GM18858 (cell line): ENCODE measurements around the gene PGBD5.

ENCODE experiments used
- ATAC-seq: cut with Tn5 transposase; IDR thresholded peaks from one replicate; pipeline ENCODE4 v1.9.1; 2021; ENCODE audit not compliant: unreplicated experiment

PGBD5 gene

DNA sequence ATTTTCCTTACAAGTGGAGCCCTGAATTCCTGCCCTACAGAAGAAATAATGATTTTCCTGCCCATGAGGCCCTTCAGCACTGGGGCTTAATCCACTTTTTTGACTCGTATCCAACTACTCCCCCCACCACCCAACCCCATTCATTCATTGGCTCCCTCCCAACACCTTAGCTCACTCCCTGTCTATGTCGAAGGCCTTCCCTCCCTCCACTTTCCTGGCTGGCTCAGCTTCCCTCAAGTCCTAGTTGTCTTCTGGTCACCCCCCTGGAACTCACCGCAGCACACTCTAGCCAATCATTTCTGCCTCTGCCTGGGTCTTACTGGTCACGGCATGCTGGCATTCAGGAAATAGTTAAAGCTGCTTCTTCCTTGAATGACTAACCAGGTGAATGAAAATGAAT, 118.9 kb downstream of the PGBD5 start:
- ATAC-seq: no peak

DNA sequence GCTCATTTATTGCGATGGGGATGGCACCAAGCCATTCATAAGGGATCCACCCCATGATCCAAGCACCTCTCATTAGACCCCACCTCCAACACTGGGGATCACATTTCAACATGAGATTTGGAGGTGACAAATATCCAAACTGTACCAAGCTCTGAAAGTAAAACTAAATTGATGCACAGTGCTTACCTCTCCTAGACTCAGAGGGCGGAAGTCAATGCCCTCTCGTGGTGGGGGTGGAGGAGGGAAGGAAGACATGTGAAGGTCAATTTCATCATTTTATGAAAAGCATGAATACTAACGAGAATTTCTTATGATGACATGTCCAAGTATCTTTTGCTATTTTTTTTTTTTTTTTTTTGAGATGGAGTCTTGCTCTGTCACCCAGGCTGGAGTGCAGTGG, 120.0 kb downstream of the PGBD5 start:
- ATAC-seq: peak; percentile 71

DNA sequence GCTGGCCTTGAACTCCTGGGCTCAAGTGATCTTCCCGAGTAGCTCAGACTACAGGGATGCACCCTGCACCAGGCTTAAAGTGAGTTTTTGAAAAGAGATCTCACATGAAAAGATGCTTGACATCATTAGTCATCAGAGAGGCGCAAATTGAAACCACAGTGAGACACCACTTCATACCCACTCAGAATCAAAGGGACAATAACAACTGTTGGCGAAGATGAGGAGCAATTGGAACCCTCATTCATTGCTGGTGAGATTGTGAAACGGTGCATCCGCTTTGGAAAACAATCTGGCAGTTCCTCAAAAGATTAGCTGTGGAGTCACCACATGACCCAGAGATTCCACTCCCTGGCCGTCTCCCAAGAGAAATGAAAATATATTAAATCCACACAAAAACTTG, 122.3 kb downstream of the PGBD5 start:
- ATAC-seq: no peak

DNA sequence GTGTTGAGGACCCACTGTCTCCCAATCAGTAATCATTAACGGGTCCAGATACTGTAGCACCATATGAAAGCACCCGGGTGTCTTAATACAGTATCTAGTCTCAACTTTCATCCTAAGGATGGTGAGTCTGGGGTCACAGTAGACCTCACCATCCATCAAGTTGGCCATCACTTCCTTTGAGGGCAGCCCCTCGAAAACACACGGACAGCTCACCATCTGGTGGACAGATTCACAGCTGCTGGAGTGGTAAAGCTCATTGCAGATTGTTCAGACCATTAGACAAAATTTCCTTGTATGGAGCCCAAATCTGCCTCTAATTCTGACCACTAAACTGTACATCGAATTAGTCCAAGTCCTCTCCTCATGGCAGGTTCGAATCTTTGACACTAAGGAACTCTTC, 123.1 kb downstream of the PGBD5 start:
- no peak for ATAC-seq

DNA sequence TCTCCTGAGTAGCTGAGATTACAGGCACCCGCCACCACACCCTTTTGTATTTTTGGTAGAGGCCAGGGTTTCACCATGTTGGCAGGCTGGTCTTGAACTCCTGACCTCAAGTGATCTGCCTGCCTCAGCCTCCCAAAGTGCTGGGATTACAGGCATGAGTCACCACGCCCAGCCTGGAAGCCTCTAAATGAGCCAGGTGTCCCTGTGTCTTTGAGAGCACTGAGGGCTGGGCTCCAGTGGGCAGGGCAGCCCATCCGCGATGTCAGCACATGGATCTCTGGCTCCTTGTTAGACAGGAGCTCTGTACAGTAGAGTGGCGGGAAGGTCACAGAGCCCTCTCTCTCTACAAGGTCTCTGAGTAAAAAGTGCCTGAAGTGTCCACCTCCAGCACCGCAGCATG, 124.3 kb downstream of the PGBD5 start:
- no peak for ATAC-seq

DNA sequence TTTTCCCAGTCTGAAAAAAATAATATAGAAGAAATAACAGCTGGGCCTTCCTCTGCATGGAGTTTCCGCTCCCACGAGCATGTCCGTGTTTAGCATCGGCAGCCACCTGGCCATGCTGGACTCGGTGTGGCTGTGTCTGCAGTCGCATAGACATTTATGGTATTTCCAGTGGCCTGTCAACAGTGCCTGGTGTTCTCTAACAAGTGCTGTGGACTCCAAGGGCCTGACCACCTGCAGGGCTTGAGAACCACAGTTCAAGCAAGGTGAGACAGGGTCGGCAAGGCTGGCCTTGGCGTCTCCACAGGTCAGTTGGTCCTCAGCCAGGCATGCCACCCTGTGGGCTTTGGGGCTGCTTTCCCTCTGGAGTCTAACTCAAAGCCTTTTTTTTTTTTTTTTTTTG, 124.8 kb downstream of the PGBD5 start:
- no peak for ATAC-seq

DNA sequence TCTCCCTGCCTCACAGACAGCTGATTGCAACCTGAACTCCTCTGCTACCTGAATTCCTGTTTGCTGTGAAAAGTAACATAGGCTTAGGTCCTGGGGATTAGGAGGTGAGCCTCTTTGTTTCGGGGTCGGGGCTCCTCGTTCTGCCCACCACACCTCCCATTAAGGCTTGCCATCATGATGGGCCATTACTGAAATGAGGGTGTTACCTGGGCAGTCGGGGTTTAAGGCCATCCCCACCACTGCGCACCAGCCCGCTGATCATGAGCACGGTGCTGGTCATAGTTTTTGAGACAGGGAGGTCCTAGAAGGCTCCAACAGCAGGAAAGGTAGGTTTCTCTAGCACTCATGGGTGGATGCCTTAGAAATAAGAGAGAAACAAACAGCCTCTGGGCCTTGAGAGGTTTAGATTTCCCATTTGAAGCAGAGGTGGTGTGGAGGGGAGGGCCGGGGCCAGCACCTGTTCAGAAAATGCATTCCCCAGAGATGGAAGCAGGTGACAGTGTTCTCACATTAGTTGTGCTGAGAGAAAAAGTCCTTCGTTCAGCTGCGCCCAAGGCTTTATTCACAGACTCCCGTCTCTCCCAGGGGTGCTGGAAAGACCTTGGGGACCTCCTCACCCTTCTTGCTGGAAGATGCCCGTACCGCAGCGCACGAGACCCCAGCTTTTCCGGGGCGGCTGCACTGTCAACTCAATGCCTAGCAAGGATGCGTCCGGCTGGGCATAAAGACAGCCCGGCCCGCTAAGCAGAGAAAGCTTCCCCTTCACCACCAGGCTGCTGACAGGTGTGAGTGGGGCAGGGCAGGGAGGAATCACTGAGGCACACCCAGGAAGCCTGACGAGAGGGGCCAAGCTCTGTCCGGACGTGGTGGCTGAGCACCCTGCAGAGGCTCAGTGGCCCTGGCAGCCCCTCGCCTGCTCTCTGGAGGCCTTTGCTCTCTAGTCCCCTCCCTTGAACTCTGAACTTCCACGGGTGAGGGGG, 125.5 kb downstream of the PGBD5 start:
- ATAC-seq: no peak

DNA sequence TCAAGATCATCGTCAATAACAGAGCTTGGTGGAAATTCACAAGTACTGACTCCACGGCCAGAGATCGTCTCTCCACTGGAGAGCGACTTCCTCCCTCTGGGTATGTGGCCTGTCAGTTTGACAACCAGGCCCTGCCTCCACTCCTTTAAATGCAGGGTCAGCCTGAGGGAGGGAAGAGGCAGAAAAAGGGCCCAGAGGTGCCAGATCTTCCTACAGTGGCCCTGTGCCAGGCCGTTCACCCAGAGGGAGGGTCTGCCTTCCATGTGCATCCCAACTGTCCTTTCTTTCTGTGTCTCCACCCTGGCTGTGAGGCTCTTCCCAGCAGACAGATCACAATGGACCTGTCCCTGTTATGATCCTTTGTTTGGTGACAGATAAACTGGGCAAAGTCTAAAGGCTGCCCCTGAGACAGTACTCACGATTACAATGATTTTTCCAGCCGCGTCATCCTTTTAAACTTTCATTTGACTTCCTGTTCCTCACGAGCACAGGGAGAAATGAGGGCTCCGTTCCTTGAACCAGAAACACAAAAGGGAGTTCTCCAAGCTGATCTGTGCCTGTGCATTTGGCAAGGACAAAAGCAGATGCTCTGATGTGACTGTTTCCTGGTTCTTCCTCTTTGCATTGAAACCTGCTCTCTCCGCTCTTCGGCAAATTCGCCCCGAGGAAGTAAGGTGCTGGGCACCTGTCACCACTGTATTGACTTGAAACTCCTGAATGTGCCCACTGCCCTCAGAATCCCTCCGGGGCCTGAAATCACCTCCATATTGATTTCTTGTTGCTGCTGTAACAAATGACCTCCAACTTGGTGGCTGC, 126.7 kb downstream of the PGBD5 start:
- ATAC-seq: no peak

DNA sequence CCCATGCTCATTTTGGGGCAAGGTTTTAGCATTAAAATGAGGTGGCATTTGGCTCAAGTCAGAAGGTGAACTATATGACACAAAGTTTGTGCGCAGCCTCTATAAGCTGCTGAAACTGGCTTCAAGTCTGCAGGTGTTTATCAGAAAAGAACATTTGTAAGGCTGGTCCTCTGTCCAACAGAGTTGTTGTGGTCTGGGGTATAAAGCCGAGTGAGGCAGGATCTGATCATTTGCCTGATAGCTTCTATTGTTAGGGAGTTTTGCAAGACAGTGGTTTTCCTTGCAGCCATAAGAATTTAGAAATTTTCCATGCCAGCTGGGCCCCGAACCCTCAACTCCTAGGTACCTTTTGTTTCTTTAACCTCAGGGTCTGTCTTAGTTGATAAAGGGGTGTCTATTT, 130.8 kb downstream of the PGBD5 start:
- no peak for ATAC-seq

DNA sequence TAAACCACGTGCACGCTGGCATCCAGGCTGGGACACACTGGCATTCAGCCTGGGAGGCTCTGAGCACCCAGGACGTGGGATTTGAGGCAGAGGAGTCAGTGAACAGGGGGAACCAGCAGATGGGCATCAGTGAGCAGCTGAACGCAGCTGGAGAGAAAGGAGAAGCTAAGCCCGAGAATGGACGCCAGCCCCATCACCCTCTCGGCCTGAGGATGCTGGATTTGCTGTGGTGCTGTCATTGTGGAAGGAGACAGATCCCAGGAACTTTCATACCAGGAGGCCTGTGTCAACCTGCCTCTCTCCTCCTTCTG, 132.8 kb downstream of the PGBD5 start:
- no peak for ATAC-seq

DNA sequence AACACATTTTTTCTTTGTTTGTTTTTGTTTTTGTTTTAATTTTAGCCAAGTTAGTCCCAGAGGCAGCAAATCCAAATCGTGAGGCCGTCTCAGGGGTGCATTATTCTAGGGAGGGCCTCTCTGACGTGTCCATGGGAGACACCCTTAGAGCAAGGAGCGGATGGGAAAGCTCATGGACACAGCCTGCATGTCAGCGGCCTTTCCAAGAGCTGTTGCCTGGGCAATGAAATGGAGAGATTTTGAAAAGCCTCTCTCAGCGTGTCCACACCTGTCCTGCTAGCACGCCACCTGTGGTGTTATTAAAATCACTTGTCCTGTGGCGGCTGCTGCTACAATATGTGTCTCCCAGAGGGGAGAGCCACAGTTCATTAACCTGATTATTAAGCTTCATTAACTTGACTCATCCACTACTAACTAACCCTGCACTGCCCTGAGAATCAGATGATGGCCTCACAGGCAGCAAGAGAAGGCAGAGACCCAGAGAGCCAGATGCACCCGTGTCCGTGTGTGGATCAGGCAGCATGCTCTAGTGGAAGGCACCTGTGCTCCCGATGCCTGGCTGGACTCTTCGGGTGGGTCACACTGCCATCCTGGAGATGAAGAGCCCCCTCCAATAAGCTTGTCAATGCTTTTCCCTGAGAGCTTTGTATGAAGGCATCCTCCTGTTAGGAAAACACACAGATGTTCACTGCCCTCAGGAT, 133.3 kb downstream of the PGBD5 start:
- no peak for ATAC-seq

DNA sequence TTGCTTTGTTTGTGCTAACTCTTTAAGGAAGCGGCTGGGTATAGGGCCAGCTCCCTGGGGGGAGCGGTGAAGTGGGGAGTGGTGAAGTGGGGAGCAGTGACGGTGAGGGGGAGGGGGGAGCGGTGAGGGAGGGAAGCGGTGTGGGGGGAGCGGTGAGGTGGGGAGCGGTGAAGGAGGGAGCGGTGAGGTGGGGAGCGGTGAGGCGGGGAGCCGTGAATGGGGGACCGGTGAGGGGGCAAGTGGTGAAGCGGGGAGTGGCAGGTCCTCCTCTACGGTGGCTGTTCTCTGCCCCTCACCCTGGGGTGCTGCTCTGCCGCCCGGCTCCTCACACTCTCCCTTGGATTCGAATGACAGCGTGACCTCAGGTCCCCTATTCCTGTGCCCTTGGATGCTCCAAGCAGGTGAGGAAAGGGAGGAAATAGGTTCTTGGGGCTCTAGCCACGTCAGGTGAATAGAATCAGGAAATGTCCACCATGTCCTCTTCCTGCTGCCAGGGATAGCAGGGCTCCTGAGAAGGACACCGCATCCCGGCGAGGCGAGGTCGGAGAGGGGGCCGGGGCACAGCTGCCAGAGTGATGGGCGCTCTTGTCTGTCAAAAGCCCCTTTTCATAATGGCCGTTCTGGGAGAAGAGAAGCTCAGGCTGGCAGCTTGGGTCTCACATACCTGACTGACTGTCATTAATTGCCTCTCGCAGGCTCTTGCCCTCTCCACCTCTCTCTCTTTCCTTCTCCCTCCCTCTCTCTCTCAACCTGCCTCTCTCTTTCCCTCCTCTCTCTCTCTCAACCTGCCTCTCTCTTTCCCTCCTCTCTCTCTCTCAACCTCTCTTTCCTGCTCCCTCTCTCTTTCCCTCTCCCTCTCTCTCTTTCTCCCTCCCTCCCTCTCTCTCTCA, 134.2 kb downstream of the PGBD5 start:
- no peak for ATAC-seq

DNA sequence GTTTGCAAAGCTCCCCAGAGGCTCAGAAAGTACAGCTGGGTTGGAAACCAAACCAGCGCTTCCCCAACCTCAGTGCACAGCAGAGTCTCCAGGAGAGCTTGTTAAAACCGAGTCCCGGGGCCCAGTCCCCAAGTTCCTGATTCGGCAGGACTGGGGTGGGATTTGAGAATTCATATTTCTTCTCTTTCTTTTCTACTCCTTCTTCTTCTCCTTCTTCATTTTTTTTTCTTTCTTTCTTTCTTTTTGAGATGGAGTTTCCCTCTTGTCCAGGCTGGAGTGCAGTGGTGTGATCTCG, 136.8 kb downstream of the PGBD5 start:
- ATAC-seq: no peak

DNA sequence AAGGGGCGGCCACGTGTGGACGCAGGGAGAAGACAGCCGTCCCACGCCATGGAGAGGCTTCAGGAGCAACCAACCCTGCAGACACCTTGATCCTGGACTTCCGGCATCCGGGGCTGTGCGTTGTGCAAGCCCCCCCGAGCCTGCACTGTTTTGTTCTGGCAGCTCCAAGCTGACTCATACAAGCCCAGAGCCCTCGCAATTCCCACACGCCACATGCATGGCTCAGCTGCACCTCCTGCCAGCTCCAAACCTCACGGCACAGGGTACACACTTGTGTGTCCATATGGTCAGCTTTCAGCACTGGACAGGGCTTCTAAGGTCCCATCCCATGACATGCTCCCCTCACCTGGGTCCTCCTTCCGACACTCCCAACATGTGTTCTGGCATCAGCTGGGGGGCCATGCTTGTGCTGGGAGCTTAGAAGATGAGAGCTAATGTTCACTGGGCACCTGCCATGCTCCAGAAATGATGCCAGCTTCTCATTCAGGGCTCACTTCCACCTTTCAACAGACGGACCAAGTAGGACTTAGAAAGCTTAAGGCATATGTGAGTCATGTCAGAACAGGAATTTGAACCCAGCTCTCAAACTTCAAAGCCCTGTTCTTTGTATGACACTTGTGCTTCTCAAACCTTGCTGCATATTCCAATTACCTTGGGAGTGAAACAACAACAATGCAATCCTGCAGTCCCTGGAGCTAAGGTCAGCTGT, 137.3 kb downstream of the PGBD5 start:
- ATAC-seq: no peak

DNA sequence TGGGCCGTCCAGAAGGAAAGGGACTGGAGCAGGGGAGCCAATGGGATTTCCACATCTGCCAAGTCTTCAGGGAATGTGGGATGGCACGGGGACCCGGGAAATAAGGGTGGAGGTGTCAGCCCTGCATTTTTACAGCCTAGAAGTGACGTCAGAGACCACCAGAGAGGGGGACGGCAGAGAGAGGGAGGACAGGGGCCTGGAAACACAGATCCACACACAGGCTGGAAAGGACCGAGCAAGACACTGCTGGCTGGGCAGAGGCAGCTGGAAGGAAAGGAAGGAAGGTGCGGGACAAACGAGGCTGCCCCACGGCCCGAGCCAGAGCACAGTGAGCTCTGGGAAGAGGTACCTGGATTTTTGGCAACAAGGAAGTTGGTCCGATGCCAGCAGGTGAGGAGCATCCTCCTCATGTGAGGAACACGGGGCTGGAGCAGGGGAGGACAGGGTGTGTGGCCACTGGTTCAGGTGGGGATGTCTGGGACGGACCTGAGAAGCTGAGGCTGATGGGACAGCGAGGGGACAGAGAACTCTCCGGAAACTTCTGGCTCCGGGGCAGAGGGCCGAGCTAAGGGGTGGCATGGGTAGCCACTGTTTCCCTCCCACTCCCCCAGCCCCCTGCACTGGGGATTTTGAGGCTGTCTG, 138.3 kb downstream of the PGBD5 start:
- no peak for ATAC-seq

DNA sequence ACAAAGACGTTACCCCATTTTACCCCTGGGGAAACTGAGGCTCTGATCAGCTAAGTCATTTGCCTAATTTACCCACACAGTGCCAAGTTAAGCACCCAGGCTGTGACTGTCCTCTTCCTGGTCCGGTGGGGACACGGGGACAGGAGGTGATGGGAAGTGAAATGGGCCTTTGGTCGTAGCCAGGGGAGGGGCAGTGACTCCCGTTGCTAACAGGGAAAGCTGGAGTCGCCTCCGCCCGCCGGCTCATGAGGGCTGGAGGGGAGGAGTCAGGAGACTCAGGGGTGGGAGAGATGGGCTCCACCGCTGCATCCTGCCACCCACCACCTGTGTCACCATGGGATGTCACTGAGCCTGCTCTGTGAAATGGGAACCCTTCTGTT, 139.3 kb downstream of the PGBD5 start:
- no peak for ATAC-seq

DNA sequence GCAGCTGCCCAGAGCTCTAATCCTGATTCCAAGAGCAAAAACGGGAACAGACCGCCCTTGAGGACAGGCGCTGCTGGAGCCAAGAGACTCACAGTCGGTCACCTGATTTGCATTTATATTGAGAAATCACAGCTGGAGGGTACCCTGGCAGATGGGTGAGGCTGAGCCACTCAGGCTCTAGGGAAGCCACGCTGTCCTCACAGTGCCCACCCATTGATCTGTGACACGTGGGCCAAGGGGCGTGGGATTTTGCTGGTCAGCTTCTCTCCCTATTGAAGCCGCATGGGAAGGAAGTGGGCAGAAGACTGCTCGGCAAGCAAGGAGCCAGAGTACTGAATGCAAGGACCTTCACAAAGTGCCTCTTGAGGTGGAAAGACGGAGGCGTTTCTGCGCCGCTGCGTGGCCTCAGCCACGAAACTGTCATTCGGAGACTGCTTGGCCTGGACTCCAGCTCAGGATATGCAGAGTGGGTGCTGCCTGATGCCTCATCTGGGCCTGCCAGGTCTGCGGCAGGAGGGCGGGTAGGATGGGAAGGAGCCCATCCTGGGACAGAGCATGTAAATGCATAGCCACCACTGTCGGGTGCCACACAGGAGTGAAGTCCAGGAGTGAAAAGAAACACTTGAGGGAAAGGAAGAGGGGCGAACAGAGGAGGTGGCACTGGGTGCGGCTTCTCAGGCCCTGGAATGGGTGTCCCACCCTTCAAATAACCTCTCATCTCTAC, 139.8 kb downstream of the PGBD5 start:
- ATAC-seq: no peak

DNA sequence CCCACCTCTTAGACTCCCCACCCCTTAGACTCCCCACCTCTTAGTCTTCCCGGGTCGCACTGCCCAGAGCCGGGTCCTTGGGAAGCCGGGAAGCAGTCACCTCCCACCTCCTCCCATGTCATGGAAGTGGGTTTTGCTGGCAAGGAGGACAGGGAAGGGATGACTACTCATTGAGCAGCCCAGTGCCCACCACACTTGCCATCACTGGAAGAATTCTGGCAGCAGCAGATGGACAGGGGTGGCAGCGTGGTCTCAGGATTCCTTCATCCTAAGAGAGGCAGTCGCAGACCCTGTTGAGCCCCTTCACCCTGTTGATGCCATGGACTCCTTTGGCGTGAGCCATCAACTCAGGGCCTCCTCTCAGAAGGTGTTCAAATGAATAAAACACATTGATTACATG, 140.8 kb downstream of the PGBD5 start:
- no peak for ATAC-seq

DNA sequence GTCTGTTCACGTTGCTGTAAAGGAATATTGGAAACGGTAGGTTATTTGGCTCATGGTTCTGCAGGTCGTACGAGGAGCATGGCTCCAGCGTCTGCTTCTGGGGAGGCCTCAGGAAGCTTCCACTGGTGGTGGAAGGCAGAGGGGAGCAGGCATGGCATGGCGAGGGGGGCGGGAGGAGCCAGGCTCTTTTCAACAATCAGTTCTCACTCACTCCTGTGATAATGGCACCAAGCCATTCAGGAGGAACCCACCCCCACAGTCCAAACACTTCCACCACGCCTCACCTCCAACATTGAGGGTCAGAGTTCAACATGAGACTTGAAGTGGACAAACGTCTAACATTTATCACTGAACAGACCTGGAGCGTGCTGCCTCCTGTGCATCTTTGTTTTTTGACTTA, 141.2 kb downstream of the PGBD5 start:
- no peak for ATAC-seq
